Measurements from ENCODE around the gene XXYLT1.

GRCh38 chr3:195023989-195024388 lies 247.0 kb downstream of the XXYLT1 start:
- TF ChIP-seq POLR2A (IDR thresholded peaks at IDR 0.05): no peak
- TF ChIP-seq CTCF (IDR thresholded peaks at IDR 0.05): no peak
